AG09309 (cell line): ENCODE measurements around the gene UBR3.
"Not testable (repeated sequence)": the region's sequence is repeated elsewhere in the genome, so short reads cannot be mapped to it uniquely, and the experiment has no call there.

Experiments
- DNase-seq: peaks from one replicate; pipeline ENCODE4 v3.0.0-alpha.2; 2010; ENCODE audit warnings: low read depth
- H3K4me3 ChIP-seq: 2 replicates; pipeline ENCODE4 v1.5.1; 2011; ENCODE audit warnings: mild to moderate bottlenecking, low read depth, low read length, moderate library complexity; ENCODE audit not compliant: control insufficient read depth
- TF ChIP-seq, protein P1 (sequence below): IDR thresholded peaks from 2 replicates; pipeline ENCODE4 v1.5.1; 2011; ENCODE audit warnings: mild to moderate bottlenecking, low read depth, low read length, inconsistent platforms; ENCODE audit not compliant: insufficient read depth, control insufficient read depth; ENCODE audit errors: missing control alignments

UBR3 gene

DNA sequence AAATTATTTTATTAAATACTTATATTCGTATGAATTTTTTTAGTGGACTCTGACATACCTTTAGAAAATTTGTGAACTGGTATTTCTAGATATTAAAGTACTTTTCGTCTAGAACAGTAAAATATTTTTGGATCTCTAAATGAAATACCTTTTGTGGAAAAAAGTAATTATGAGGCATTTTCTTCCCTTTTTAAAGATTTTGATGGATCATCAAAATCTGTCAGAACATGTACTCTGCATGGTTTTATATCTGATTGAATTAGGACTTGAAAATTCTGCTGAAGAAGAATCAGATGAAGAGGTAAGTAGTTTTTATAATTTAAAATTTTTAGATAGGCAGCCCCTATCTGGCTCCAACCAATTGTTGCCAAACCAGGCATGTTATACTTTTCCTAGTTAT lies 118.8 kb downstream of the UBR3 start:
- no peak for DNase-seq
- TF ChIP-seq, protein P1, sequence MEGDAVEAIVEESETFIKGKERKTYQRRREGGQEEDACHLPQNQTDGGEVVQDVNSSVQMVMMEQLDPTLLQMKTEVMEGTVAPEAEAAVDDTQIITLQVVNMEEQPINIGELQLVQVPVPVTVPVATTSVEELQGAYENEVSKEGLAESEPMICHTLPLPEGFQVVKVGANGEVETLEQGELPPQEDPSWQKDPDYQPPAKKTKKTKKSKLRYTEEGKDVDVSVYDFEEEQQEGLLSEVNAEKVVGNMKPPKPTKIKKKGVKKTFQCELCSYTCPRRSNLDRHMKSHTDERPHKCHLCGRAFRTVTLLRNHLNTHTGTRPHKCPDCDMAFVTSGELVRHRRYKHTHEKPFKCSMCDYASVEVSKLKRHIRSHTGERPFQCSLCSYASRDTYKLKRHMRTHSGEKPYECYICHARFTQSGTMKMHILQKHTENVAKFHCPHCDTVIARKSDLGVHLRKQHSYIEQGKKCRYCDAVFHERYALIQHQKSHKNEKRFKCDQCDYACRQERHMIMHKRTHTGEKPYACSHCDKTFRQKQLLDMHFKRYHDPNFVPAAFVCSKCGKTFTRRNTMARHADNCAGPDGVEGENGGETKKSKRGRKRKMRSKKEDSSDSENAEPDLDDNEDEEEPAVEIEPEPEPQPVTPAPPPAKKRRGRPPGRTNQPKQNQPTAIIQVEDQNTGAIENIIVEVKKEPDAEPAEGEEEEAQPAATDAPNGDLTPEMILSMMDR = no peak
- no peak overlapping the region for H3K4me3 ChIP-seq

DNA sequence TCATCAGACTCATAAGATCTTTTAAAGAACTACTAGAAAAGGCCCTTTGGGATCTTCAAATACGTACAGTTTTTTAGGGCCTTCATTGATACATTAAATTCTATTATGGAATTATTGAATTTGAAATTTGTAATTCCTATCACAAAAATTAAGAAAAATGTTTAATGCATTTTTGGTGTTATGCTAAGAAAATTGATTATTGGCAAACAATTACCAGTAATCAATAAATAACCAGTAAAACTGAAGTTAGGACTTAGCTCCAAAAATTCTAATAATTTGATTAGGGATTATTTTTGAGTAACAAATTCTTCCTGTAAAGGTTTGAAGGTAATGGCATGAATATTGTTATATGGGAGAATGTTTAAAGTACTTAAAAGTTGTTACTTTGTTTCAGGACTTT lies 119.3 kb downstream of the UBR3 start:
- TF ChIP-seq, protein P1 = no peak
- no peak overlapping the region for H3K4me3 ChIP-seq
- DNase-seq = no peak

DNA sequence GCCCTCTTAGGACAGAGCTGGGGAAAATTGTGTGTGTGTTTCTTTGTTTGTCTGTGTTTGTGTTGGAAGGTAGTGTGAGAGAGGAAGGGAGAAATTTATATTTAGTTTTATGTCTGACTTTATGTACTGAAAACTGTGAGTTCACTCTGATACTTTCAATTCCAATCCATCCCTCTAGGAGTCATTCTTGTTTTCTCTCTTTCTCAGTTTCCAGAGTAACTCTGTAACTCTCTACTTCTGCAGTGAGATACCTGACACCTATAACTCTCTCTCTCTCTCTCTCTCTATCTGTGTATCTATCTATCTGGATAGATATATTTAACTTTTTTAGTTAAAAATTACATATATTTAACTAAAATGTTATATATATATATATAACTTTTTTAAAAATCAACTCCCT lies 128.7 kb downstream of the UBR3 start:
- TF ChIP-seq, protein P1 = no peak
- no peak for DNase-seq
- H3K4me3 ChIP-seq = no peak overlapping the region

GRCh38 chr2:169957219-169957618 lies 130.0 kb downstream of the UBR3 start:
- DNase-seq, H3K4me3 ChIP-seq: not testable (repeated sequence)

DNA sequence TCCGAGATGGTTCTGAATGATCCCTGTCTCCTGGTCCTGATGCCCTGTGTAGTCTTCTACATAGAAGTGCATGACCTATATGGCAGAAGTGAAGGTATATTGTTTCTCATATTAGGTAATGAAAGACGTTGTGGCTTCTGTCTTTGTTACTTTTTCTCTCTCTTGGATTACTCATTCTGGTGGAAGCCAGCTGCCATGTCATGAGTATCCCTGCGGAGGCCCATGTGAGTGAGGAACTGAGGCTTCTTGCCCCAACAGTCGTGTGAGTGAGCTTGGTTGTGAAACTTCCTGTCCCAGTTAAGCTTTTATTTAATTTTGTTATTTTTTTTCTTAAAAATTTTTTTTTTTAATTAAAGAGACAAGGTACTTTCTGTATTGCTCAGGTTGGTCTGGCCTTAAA lies 134.7 kb downstream of the UBR3 start:
- peak; percentile 64 for DNase-seq
- TF ChIP-seq, protein P1 = no peak
- H3K4me3 ChIP-seq = no peak overlapping the region

- TF ChIP-seq, protein P1 = no peak
- no peak for DNase-seq
- H3K4me3 ChIP-seq = no peak overlapping the region
These were observed 136.5 kb downstream of the UBR3 start for GRCh38 chr2:169963786-169964185.

GRCh38 chr2:169964740-169965139 lies 137.5 kb downstream of the UBR3 start:
- no peak for DNase-seq
- TF ChIP-seq, protein P1 = no peak
- H3K4me3 ChIP-seq = no peak overlapping the region

DNA sequence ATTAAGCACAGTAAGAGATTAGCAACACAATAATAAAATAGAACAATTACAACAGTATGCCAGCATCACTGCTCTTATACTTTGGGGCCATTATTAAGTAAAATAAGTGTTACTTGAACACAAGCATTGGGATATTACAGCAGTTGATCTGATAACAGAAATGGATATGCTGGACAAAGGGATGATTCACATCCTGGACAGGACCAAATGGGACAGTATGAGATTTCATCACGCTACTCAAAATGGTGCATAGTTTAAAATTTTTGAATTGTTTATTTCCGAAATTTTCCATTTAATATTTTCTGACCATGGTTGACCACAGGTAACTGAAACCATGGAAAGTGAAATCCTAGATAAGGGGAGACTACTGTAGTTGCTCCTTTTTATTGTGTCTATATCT lies 138.2 kb downstream of the UBR3 start:
- TF ChIP-seq, protein P1 = no peak
- H3K4me3 ChIP-seq = no peak overlapping the region
- no peak for DNase-seq
